Type B pancreatic cell (in vitro differentiated cells): ENCODE results near the gene LRIG2. TPM values are rescaled to one million over a fixed set of nuclear protein-coding genes. Genes with fewer than 3 reads are reported as not detected.

Experiments
- DNase-seq: peaks from one replicate; pipeline ENCODE4 v3.0.0; 2021; ENCODE audit warnings: mixed read lengths; ENCODE audit not compliant: unreplicated experiment; ENCODE audit errors: extremely low spot score
- H3K27ac Mint-ChIP-seq: 2 replicates; pipeline ENCODE4 v1.8.0; 2021; ENCODE audit warnings: mild to moderate bottlenecking, mixed read lengths
- H3K27me3 Mint-ChIP-seq: 2 replicates; pipeline ENCODE4 v1.8.0; 2021; ENCODE audit warnings: mixed read lengths
- H3K36me3 Mint-ChIP-seq: 2 replicates; pipeline ENCODE4 v1.8.0; 2021; ENCODE audit warnings: mixed read lengths
- H3K4me1 Mint-ChIP-seq: one replicate; pipeline ENCODE4 v1.8.0; 2021; ENCODE audit warnings: mixed read lengths; ENCODE audit not compliant: unreplicated experiment
- H3K4me3 Mint-ChIP-seq: 2 replicates; pipeline ENCODE4 v1.8.0; 2021; ENCODE audit warnings: mild to moderate bottlenecking, mixed read lengths
- H3K9me3 Mint-ChIP-seq: 2 replicates; pipeline ENCODE4 v1.8.0; 2021; ENCODE audit warnings: mixed read lengths
- total RNA-seq: library from RNA; stranded (reverse); gene quantifications from 2 replicates; pipeline ENCODE4 v1.2.1, GENCODE V29; 2021; ENCODE audit warnings: low replicate concordance
- TF ChIP-seq, protein P1 (sequence below): fragments of 200-600 bp; sonication (generic); conservative IDR thresholded peaks from 2 replicates; pipeline ENCODE4 v1.5.0; 2021; ENCODE audit warnings: antibody characterized with exemption, mild to moderate bottlenecking

The LRIG2 gene
- total RNA-seq, 1 donor from 2014 or later, result 17.7 TPM

DNA sequence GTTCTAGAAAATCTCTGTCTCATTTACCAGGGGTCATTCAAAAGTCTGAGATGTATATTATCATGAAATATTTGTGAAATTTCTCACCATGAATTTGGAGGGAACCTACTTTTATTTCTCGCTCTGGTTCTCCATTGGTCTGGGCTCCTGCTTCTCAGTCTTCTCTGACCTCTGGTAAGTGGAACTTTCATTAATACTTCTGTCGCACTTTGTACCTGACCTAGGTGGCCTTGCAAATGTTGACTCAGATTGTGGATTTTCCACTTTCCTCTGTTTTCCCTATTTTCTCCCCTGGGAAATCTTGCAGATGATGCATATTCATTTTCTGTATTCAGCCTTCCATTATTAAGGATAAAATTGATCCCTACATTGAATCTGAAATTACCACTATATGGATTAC, 53.2 kb downstream of the LRIG2 start:
- Mint-ChIP-seq H3K4me1 (no peaks in the 10 kb centered on the region), H3K4me3 (no peak overlapping the region), H3K36me3 (peaks cover 44% of the 10 kb centered on the region), H3K27me3 (no peaks in the 10 kb centered on the region), H3K27ac (no peak overlapping the region), H3K9me3 (no peaks in the 10 kb centered on the region)
- no peak for DNase-seq
- TF ChIP-seq, protein P1, sequence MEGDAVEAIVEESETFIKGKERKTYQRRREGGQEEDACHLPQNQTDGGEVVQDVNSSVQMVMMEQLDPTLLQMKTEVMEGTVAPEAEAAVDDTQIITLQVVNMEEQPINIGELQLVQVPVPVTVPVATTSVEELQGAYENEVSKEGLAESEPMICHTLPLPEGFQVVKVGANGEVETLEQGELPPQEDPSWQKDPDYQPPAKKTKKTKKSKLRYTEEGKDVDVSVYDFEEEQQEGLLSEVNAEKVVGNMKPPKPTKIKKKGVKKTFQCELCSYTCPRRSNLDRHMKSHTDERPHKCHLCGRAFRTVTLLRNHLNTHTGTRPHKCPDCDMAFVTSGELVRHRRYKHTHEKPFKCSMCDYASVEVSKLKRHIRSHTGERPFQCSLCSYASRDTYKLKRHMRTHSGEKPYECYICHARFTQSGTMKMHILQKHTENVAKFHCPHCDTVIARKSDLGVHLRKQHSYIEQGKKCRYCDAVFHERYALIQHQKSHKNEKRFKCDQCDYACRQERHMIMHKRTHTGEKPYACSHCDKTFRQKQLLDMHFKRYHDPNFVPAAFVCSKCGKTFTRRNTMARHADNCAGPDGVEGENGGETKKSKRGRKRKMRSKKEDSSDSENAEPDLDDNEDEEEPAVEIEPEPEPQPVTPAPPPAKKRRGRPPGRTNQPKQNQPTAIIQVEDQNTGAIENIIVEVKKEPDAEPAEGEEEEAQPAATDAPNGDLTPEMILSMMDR, result no peak

DNA sequence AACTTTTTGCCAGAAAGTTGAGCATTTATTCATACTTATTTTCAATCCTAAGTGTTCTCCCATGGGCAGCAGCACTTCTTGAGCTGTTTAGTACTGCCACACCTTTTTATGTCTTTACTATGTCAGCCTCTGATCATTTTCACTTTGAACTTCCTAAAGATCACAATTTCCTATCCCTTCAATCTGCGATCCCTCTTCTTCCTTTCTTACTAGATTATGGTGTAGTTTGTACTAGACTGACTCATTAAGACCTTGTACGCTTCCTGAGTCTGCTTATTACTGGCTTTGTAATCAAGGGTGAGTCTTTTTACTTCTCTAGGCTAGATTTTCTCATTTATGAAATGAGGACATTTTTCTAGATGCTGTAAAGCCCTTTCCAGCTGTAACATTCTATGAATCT, 55.1 kb downstream of the LRIG2 start:
- no peaks in the 10 kb centered on the region for H3K9me3 Mint-ChIP-seq
- TF ChIP-seq, protein P1, result no peak
- no peak for DNase-seq
- H3K27me3 Mint-ChIP-seq, result no peaks in the 10 kb centered on the region
- no peak overlapping the region for H3K27ac Mint-ChIP-seq
- no peak overlapping the region for H3K4me3 Mint-ChIP-seq
- H3K36me3 Mint-ChIP-seq, result peaks cover 46% of the 10 kb centered on the region
- no peaks in the 10 kb centered on the region for H3K4me1 Mint-ChIP-seq

DNA sequence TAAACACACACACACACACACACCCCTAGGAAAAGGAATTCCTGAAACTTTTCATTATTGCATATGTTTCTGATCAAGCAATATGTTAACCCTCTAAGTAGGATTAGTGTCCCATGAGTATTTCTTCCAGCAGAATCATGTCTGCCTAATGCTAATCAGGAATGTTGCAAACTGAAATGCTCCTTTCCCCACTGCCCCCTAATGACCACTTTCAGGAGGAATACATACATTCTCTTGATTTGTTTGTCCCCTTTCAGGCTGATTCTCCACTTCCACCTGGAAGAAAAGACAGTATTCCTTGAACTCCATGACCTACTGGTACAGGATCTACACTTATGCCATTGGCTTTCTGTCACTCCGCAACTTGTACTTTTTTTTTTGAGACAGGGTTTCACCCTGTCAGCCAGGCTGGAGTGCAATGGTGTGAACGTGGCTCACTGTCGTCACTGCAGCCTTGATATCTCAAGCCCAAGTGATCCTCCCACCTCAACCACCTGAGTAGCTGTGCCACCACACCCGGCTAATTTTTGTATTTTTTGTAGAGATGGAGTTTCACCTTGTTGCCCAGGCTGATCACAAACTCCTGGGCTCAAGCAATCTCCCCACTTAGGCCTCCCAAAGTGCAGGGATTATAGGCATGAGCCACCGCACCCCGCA, 56.7 kb downstream of the LRIG2 start:
- Mint-ChIP-seq H3K4me1 (no peaks in the 10 kb centered on the region), H3K36me3 (peaks cover 39% of the 10 kb centered on the region), H3K4me3 (no peak overlapping the region), H3K9me3 (no peaks in the 10 kb centered on the region), H3K27me3 (no peaks in the 10 kb centered on the region), H3K27ac (no peak overlapping the region)
- DNase-seq, result no peak
- TF ChIP-seq, protein P1, result no peak

DNA sequence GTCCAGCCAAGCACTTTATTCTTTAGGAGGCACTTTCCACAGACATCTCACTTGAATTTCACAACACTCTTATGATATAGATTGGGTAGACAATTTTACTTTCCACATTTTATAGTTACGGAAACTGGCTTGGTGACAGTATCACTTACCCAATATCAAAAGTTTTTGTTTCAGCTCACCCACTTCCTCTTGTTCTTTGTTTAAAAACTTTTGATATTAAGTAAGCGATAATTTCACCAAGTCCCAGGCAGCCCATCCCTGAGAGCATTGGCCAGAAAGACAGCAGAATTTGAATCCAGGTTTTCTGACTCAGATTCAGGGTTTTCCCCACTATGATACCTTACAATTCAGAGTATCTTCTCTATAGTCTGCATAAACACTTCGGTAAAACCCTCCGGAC, 60.0 kb downstream of the LRIG2 start:
- TF ChIP-seq, protein P1, result no peak
- Mint-ChIP-seq H3K9me3 (no peaks in the 10 kb centered on the region), H3K27me3 (no peaks in the 10 kb centered on the region), H3K27ac (no peak overlapping the region), H3K4me3 (no peak overlapping the region), H3K4me1 (peaks cover 7% of the 10 kb centered on the region), H3K36me3 (peaks cover 19% of the 10 kb centered on the region)
- DNase-seq, result no peak

DNA sequence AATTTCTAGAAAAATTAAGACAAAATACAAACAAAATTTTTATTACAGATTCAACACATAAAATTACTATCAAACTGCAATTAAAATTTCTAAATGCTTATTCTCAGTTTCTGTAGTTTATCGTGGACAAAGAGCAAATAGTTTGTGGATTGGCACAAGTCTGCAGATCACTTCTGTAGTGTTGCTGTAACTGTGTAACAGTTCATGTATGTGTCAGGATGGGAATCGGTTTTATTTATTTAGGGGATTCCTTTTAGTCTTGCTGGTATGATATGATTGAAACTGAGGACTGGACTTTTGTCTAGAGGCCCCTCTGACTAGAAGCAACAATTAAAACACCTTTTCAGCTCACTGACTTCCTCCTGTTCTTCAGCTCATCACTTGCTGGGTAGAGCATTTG, 60.8 kb downstream of the LRIG2 start:
- DNase-seq, result no peak
- TF ChIP-seq, protein P1, result no peak
- Mint-ChIP-seq H3K27ac (no peak overlapping the region), H3K4me3 (no peak overlapping the region), H3K36me3 (peaks cover 15% of the 10 kb centered on the region), H3K4me1 (peaks cover 7% of the 10 kb centered on the region), H3K27me3 (no peaks in the 10 kb centered on the region), H3K9me3 (no peaks in the 10 kb centered on the region)
